Stimulated activated CD4-positive, alpha-beta T cell treated with anti-CD3 and anti-CD28 coated beads, Interleukin-4, amount 100 ng/mL, for 48 hours (primary cell): Measurements from ENCODE around the gene TSPY9.
"Not testable (repeated sequence)": the region's sequence is repeated elsewhere in the genome, so short reads cannot be mapped to it uniquely, and the experiment has no call there.

ENCODE experiments used
- DNase-seq, 2 donors: peaks; one replicate each; pipeline ENCODE4 v3.0.0-alpha.2; 2020; ENCODE audit warnings: low read depth in 2 of 2

TSPY9 gene

GRCh38 chrY:9486967-9487366, at the start of gene TSPY9:
Gene TSPY9, plus strand, starts transcription at chrY:9487267. Its CDS starts 46 bp downstream, at chrY:9487313.
- DNase-seq = not testable (repeated sequence)

GRCh38 chrY:9466655-9467054, 20.4 kb upstream of the TSPY9 start, which contains the start of gene TSPY1:
Gene TSPY1, plus strand, starts transcription at chrY:9466955. Its CDS starts 46 bp downstream, at chrY:9467001.
- DNase-seq = not testable (repeated sequence)

- not testable (repeated sequence) for DNase-seq
These were observed 17.3 kb downstream of the TSPY9 start for GRCh38 chrY:9504396-9504795.

- not testable (repeated sequence) for DNase-seq
These were observed 29.2 kb downstream of the TSPY9 start for GRCh38 chrY:9516287-9516686.

GRCh38 chrY:9527580-9527979, 40.5 kb downstream of the TSPY9 start, which contains the start of gene TSPY10:
Gene TSPY10, plus strand, starts transcription at chrY:9527880. Its CDS starts 46 bp downstream, at chrY:9527926.
- DNase-seq = not testable (repeated sequence)
